Prostate gland (tissue), 2 donors: ENCODE data around the gene CTNND2.

Experiments used
- CTCF ChIP-seq, 4 experiments: fragments of 200-600 bp in 2 of 4; fragments of 450-650 bp in 2 of 4; sonication (generic) in 2 of 4; IDR thresholded peaks; 1 replicate in 3 of 4; 2 replicates in 1 of 4; pipeline ENCODE4 v1.5.1; 2016 to 2019; ENCODE audit warnings: antibody characterized with exemption in 4 of 4, mild to moderate bottlenecking in 2 of 4, moderate library complexity in 2 of 4
- POLR2A ChIP-seq: fragments of 450-650 bp; IDR thresholded peaks from one replicate; pipeline ENCODE4 v1.6.1; 2016; ENCODE audit warnings: antibody characterized with exemption, mild to moderate bottlenecking
- POLR2AphosphoS5 ChIP-seq: sonication (generic); formaldehyde crosslinking; IDR thresholded peaks from one replicate; pipeline ENCODE4 v1.6.1; 2017; ENCODE audit warnings: antibody characterized with exemption

GRCh38 chr5:11355491-11355890 lies 548.8 kb downstream of the CTNND2 start:
- TF ChIP-seq CTCF (IDR thresholded peaks at IDR 0.05) (no peak), POLR2AphosphoS5 (no peak), POLR2A (no peak)
